ENCODE results near the gene GRM8. TPM values are rescaled to one million over a fixed set of nuclear protein-coding genes. Genes with fewer than 3 reads are reported as not detected.

Gene GRM8
- total RNA-seq, result 1 to 10 TPM in 2 of 6 donors, under 1 TPM in 1, not detected in 3; 0.49 to 6.5 (median 1.8) TPM

DNA sequence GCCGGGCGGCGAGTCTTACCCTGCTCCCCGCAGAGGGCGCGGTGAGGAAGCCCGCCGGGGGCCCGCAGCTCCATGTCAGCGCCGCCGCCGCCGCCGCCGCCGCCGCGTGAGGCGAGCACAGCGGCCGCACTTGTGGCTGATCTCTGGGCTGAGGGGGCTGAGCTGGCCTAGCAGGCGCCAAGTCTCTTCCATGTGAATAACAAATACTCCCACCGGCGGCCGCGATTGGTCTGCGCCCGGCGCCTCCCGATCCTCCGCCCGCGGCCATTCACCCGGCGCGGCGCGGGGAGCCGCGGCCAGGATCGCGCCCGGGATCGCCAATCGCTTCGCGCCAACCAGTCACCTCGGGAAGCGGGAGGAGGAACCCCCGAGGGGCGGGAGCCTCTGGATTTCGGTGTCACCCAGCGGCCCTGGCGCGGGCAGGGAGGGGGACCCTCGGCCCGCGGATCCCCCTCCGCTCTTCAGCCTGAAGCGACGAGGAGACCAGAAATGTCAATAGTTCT lies at the start of gene GRM8:
Gene GRM8 (minus strand): TSS at position 164 of the 503 bp plus-strand sequence.
- peak within 1 kb of the TSS in 1 of 4 donors; percentile 30 for H3K27ac ChIP-seq
- TF ChIP-seq POLR2AphosphoS5 (IDR thresholded peaks at IDR 0.05) (no peak), EP300 (IDR thresholded peaks at IDR 0.05) (no peak), POLR2A (IDR thresholded peaks at IDR 0.05) (no peak)
- TF ChIP-seq, protein P1, sequence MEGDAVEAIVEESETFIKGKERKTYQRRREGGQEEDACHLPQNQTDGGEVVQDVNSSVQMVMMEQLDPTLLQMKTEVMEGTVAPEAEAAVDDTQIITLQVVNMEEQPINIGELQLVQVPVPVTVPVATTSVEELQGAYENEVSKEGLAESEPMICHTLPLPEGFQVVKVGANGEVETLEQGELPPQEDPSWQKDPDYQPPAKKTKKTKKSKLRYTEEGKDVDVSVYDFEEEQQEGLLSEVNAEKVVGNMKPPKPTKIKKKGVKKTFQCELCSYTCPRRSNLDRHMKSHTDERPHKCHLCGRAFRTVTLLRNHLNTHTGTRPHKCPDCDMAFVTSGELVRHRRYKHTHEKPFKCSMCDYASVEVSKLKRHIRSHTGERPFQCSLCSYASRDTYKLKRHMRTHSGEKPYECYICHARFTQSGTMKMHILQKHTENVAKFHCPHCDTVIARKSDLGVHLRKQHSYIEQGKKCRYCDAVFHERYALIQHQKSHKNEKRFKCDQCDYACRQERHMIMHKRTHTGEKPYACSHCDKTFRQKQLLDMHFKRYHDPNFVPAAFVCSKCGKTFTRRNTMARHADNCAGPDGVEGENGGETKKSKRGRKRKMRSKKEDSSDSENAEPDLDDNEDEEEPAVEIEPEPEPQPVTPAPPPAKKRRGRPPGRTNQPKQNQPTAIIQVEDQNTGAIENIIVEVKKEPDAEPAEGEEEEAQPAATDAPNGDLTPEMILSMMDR (IDR thresholded peaks at IDR 0.05), result no peak
- peaks cover 0 to 32% (median 21%) of the 10 kb centered on the region in 4 donors for H3K27me3 ChIP-seq
- ATAC-seq (ENCODE audit: low FRiP score in 2 of 2) (peak in 1 of 2 donors; percentile 83), DNase-seq (peak in 1 of 2 donors; percentile 88)
- H3K36me3 ChIP-seq, result no peaks in the 10 kb centered on the region
- no peaks in the 10 kb centered on the region for H3K9me3 ChIP-seq
- WGBS, 2 donors, result 0 to 1% methylated on average over 6 to 52 of the region's 62 CpGs
- peak within 1 kb of the TSS; percentile 64 to 91 (median 76) for H3K4me3 ChIP-seq
- peaks cover 18 to 30% (median 21%) of the 10 kb centered on the region in 4 donors for H3K4me1 ChIP-seq

DNA sequence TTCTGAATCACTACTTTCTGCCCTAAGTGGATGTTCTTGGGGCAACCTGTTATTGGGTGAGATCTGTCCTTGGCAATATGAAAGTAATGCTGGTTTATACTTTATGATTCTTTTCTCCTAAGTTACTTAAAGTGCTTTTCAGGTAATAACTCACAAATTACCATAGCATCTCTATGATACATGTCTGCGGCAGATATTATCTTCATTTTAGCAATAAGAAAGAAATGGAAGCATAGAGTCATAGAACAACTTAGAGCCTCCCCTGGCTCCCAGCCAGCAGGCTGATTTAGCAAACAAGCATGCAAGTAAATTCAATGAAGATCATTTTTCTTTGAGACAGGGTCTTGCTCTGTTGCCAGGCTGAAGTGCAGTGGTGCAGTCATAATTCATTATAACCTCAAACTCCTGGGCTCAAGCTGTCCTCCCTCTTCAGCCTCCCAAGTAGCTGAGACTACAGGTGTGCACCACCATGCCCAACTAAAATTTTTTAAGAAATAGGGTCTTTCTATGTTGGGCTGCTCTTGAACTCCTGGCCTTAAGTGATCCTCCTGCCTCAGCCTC lies 38.1 kb upstream of the GRM8 start:
- H3K27me3 ChIP-seq, result no peaks in the 10 kb centered on the region
- 84 to 93% methylated on average over 1 of the region's 1 CpG for WGBS, 2 donors
- DNase-seq (no peak), ATAC-seq (ENCODE audit: low FRiP score in 2 of 2) (no peak)
- TF ChIP-seq POLR2AphosphoS5 (IDR thresholded peaks at IDR 0.05) (no peak), POLR2A (IDR thresholded peaks at IDR 0.05) (no peak), EP300 (IDR thresholded peaks at IDR 0.05) (no peak)
- TF ChIP-seq, protein P1 (IDR thresholded peaks at IDR 0.05), result no peak
- no peaks in the 10 kb centered on the region for H3K4me1 ChIP-seq
- H3K36me3 ChIP-seq, result no peaks in the 10 kb centered on the region
- H3K9me3 ChIP-seq, result no peaks in the 10 kb centered on the region
- no peak overlapping the region for H3K4me3 ChIP-seq
- no peak overlapping the region for H3K27ac ChIP-seq

DNA sequence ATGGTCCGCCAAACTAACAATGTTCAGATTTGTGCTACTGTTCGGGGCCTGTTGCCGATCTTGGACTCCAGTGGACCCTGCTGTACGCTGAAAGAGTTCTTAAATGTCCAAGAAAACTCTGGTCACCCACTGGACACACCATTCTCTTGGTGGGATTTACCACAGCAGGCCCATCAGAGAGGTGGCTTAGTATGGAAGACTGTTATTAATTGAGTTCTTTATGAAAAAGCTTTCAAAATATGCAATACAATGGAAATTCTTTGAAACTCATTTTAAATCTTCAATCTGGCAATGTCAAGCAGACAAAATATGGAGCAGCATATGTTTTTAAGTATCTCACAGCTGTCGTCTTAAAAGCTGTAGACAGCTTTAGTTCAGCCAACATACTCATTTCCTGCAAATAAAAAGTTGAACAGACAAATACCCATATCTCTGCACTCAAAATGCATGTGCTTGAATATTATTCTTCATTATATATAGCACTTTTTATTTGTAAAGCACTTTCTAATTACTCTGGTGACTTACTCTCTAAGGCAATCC lies 37.4 kb upstream of the GRM8 start:
- no peaks in the 10 kb centered on the region for H3K9me3 ChIP-seq
- ATAC-seq (ENCODE audit: low FRiP score in 2 of 2), result no peak
- DNase-seq, result no peak
- no peaks in the 10 kb centered on the region for H3K27me3 ChIP-seq
- TF ChIP-seq EP300 (IDR thresholded peaks at IDR 0.05), result no peak
- TF ChIP-seq, protein P1 (IDR thresholded peaks at IDR 0.05), result no peak
- no peak for TF ChIP-seq POLR2AphosphoS5 (IDR thresholded peaks at IDR 0.05)
- TF ChIP-seq POLR2A (IDR thresholded peaks at IDR 0.05), result no peak
- no peaks in the 10 kb centered on the region for H3K36me3 ChIP-seq
- no peaks in the 10 kb centered on the region for H3K4me1 ChIP-seq
- whole genome bisulfite sequencing, 2 donors, result 84 to 87% methylated on average over 5 of the region's 5 CpGs
- no peak overlapping the region for H3K27ac ChIP-seq
- H3K4me3 ChIP-seq, result no peak overlapping the region

DNA sequence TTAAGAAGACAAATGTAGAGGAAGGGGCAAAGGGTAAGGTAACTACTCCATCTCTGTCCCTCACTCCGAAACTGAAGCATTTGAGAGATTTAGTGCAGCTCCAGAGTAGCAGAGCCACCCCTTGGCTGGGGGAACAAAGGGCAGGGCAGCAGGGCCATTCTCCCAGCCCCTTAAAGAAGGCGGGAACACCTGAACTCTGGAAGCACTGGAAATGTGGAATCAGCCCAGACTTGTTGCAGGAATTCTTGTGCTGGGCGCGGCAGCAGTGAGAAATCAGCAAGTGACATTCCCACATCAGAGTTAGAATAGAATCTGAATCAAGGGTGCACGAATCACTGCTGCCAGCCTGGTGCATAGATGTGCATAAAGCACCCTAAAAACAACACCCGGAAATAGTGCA lies 34.4 kb upstream of the GRM8 start:
- Histone ChIP-seq H3K9me3 (no peaks in the 10 kb centered on the region), H3K4me3 (no peak overlapping the region), H3K27ac (no peak overlapping the region), H3K4me1 (no peaks in the 10 kb centered on the region), H3K36me3 (no peaks in the 10 kb centered on the region), H3K27me3 (no peaks in the 10 kb centered on the region)
- ATAC-seq (ENCODE audit: low FRiP score in 2 of 2) (no peak), DNase-seq (no peak)
- 61 to 77% methylated on average over 6 of the region's 6 CpGs for WGBS, 2 donors
- TF ChIP-seq, protein P1 (IDR thresholded peaks at IDR 0.05), result no peak
- no peak for TF ChIP-seq POLR2AphosphoS5 (IDR thresholded peaks at IDR 0.05)
- no peak for TF ChIP-seq EP300 (IDR thresholded peaks at IDR 0.05)
- no peak for TF ChIP-seq POLR2A (IDR thresholded peaks at IDR 0.05)

Measured in upper lobe of left lung (tissue), 6 donors.